ENCODE data around the gene NUMBL.

GRCh38 chr19:40642051-40642706, 48.3 kb downstream of the NUMBL start:
- TF ChIP-seq CTCF (IDR thresholded peaks at IDR 0.05), result no peak
- TF ChIP-seq EP300 (IDR thresholded peaks at IDR 0.05), result no peak
- no peak for TF ChIP-seq POLR2A (IDR thresholded peaks at IDR 0.05)
- TF ChIP-seq POLR2AphosphoS5 (IDR thresholded peaks at IDR 0.05), result no peak

Data from gastroesophageal sphincter (tissue), 3 donors.